Keratinocyte (primary cell): ENCODE measurements around the gene COL20A1. TPM values are rescaled to one million over a fixed set of nuclear protein-coding genes. Genes with fewer than 3 reads are reported as not detected.

ENCODE experiments used
- DNase-seq: peaks from one replicate; pipeline ENCODE4 v3.0.0-alpha.2; 2011; ENCODE audit warnings: low read depth, missing footprints, low spot score
- FAIRE-seq: peaks from 2 replicates; lab custom pipeline; 2011; peaks lifted over from hg19 to GRCh38; lab: Jason Lieb, UNC
- H2AFZ ChIP-seq: 2 replicates; pipeline ENCODE4 v1.6.0; 2012; ENCODE audit warnings: low read length, control low read depth, inconsistent platforms; ENCODE audit not compliant: control insufficient read depth
- H3K27ac ChIP-seq: 2 replicates; pipeline ENCODE4 v1.5.1; 2011; ENCODE audit warnings: low read length; ENCODE audit not compliant: control insufficient read depth, insufficient read depth
- H3K27me3 ChIP-seq: 3 replicates; pipeline ENCODE4 v1.6.0; 2011; ENCODE audit warnings: low read length; ENCODE audit not compliant: control insufficient read depth, insufficient read depth; ENCODE audit errors: extremely low read depth
- H3K36me3 ChIP-seq, 2 experiments: 2 replicates in 1 of 2; 3 replicates in 1 of 2; pipeline ENCODE4 v1.5.1; 2011; ENCODE audit warnings: low read length in 2 of 2, mild to moderate bottlenecking in 1 of 2; ENCODE audit not compliant: control insufficient read depth in 2 of 2, insufficient read depth in 2 of 2; ENCODE audit errors: extremely low read depth in 1 of 2
- H3K4me1 ChIP-seq: 3 replicates; pipeline ENCODE4 v1.5.1; 2011; ENCODE audit warnings: low read length; ENCODE audit not compliant: control insufficient read depth, insufficient read depth; ENCODE audit errors: extremely low read depth
- H3K4me2 ChIP-seq: 3 replicates; pipeline ENCODE4 v1.6.0; 2011; ENCODE audit warnings: low read depth, low read length; ENCODE audit not compliant: control insufficient read depth, insufficient read depth; ENCODE audit errors: extremely low read depth
- H3K4me3 ChIP-seq, 3 experiments: fragments of 200-600 bp in 1 of 3; sonication (generic) in 1 of 3; 2 replicates in 2 of 3; 3 replicates in 1 of 3; pipeline ENCODE4 v1.5.1; 2011 to 2016; ENCODE audit warnings: low read length in 3 of 3, mild to moderate bottlenecking in 3 of 3, control low read depth in 2 of 3, inconsistent platforms in 1 of 3, low read depth in 1 of 3, mixed read lengths in 1 of 3, mixed run types in 1 of 3, moderate library complexity in 1 of 3; ENCODE audit not compliant: control insufficient read depth in 2 of 3, insufficient read depth in 2 of 3; ENCODE audit errors: extremely low read depth in 1 of 3
- H3K79me2 ChIP-seq: 2 replicates; pipeline ENCODE4 v1.6.0; 2012; ENCODE audit warnings: low read length; ENCODE audit not compliant: control insufficient read depth, insufficient read depth
- H3K9ac ChIP-seq: 3 replicates; pipeline ENCODE4 v1.6.0; 2011; ENCODE audit warnings: low read length; ENCODE audit not compliant: control insufficient read depth, insufficient read depth; ENCODE audit errors: extremely low read depth
- H3K9me1 ChIP-seq: 3 replicates; pipeline ENCODE4 v1.6.0; 2011; ENCODE audit warnings: low read length; ENCODE audit not compliant: control insufficient read depth, insufficient read depth; ENCODE audit errors: extremely low read depth
- H3K9me3 ChIP-seq: 2 replicates; pipeline ENCODE4 v1.5.1; 2012; ENCODE audit warnings: low read depth, low read length; ENCODE audit not compliant: control insufficient read depth
- H4K20me1 ChIP-seq: 3 replicates; pipeline ENCODE4 v1.6.0; 2011; ENCODE audit warnings: low read length; ENCODE audit not compliant: control insufficient read depth, insufficient read depth; ENCODE audit errors: extremely low read depth
- EZH2 ChIP-seq: IDR thresholded peaks from one replicate; pipeline ENCODE4 v1.6.1; 2012; ENCODE audit warnings: inconsistent platforms, mild to moderate bottlenecking, low read length, moderate library complexity
- dilution Hi-C: fragments of 300-500 bp; cut with MboI; formaldehyde crosslinking; loops from one replicate; pipeline ENCODE4 v1.7.0; 2020; ENCODE audit warnings: low sequenced_read_pairs; ENCODE audit not compliant: extremely low pct_ligation_motif_present
- polyA plus RNA-seq, 5 experiments: library from polyadenylated mRNA; depleted of rRNA in 3 of 5; stranded (reverse) in 3 of 5; stranded (forward) in 1 of 5; unstranded in 1 of 5; fragments of >200 nt; gene quantifications; 1 replicate in 1 of 5; 2 replicates in 3 of 5; 3 replicates in 1 of 5; pipeline versions ENCODE4 v1.2.1 to v1.2.3, GENCODE V29; 2011 to 2012; ENCODE audit warnings: missing spikeins in 2 of 5, low read depth in 1 of 5, low replicate concordance in 1 of 5
- TF ChIP-seq, protein P1 (sequence below), 3 experiments: IDR thresholded peaks in 1 of 3; conservative IDR thresholded peaks in 1 of 3; optimal IDR thresholded peaks in 1 of 3; 2 replicates in 2 of 3; 3 replicates in 1 of 3; pipeline versions ENCODE3 to v1.5.1; 2011; ENCODE audit warnings: low read length in 3 of 3, mild to moderate bottlenecking in 3 of 3, moderate library complexity in 2 of 3, control low read depth in 1 of 3, inconsistent platforms in 1 of 3; ENCODE audit not compliant: insufficient read depth in 2 of 3; ENCODE audit errors: extremely low read depth in 1 of 3

The COL20A1 gene
- polyA plus RNA-seq, 1 donor (not counting 4 experiments of a cell fraction or from before 2014, with no cell fraction given) = not detected

DNA sequence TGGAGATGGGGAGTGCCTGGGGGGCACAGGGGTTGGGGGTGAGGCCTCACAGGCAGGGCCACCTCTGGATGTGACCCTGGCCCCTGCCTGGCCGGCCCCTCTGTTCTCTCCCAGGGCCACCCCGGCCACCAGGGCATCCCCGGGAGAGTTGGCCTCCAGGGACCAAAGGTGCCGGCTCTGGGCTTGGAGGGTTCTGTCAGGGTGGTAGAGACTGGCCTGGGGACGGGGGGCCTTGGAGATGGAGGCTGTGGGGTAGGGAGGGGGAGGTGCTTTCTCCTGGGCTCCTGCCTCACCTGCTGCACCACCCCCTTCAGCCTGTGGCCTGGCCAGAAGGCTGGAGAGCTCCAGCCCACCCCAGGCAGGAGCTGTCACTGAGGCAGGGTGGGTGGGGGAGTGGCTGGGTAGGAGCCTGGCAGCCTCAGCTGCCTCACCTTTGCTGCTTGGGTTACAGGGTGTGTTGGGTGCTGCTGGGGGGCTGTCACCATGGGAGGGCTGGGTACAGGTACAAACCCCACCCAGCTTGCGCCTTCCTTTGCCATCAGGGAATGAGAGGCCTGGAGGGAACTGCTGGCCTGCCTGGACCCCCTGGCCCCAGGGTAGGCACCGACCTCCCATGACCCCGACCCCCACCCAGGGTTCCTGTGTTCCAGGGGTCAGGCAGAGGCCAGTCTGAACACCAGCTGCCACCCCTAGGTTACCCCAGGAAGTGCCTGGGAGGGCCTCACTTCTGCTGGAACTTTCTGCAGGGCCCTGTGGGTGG lies 32.7 kb downstream of the COL20A1 start:
- H3K27me3 ChIP-seq = peaks cover 22% of the 10 kb centered on the region
- TF ChIP-seq EZH2 = no peak
- TF ChIP-seq, protein P1, sequence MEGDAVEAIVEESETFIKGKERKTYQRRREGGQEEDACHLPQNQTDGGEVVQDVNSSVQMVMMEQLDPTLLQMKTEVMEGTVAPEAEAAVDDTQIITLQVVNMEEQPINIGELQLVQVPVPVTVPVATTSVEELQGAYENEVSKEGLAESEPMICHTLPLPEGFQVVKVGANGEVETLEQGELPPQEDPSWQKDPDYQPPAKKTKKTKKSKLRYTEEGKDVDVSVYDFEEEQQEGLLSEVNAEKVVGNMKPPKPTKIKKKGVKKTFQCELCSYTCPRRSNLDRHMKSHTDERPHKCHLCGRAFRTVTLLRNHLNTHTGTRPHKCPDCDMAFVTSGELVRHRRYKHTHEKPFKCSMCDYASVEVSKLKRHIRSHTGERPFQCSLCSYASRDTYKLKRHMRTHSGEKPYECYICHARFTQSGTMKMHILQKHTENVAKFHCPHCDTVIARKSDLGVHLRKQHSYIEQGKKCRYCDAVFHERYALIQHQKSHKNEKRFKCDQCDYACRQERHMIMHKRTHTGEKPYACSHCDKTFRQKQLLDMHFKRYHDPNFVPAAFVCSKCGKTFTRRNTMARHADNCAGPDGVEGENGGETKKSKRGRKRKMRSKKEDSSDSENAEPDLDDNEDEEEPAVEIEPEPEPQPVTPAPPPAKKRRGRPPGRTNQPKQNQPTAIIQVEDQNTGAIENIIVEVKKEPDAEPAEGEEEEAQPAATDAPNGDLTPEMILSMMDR (optimal IDR thresholded peaks at IDR 0.05 in 1 of 3, IDR thresholded peaks at IDR 0.05 in 1 of 3, conservative IDR thresholded peaks at IDR 0.05 in 1 of 3; ENCODE audit: extremely low read depth in 1 of 3, insufficient read depth in 2 of 3, low read length in 3 of 3) = no peak
- no peaks in the 10 kb centered on the region for H3K9me1 ChIP-seq
- no peaks in the 10 kb centered on the region for H3K36me3 ChIP-seq
- dilution Hi-C loops = no loop called here
- H3K4me1 ChIP-seq = no peaks in the 10 kb centered on the region
- H2AFZ ChIP-seq = no peak overlapping the region
- no peaks in the 10 kb centered on the region for H4K20me1 ChIP-seq
- FAIRE-seq (no peak), DNase-seq (no peak)
- H3K27ac ChIP-seq = no peak overlapping the region
- no peak overlapping the region for H3K4me3 ChIP-seq
- no peaks in the 10 kb centered on the region for H3K79me2 ChIP-seq
- no peaks in the 10 kb centered on the region for H3K9me3 ChIP-seq
- no peak overlapping the region for H3K4me2 ChIP-seq
- no peak overlapping the region for H3K9ac ChIP-seq

DNA sequence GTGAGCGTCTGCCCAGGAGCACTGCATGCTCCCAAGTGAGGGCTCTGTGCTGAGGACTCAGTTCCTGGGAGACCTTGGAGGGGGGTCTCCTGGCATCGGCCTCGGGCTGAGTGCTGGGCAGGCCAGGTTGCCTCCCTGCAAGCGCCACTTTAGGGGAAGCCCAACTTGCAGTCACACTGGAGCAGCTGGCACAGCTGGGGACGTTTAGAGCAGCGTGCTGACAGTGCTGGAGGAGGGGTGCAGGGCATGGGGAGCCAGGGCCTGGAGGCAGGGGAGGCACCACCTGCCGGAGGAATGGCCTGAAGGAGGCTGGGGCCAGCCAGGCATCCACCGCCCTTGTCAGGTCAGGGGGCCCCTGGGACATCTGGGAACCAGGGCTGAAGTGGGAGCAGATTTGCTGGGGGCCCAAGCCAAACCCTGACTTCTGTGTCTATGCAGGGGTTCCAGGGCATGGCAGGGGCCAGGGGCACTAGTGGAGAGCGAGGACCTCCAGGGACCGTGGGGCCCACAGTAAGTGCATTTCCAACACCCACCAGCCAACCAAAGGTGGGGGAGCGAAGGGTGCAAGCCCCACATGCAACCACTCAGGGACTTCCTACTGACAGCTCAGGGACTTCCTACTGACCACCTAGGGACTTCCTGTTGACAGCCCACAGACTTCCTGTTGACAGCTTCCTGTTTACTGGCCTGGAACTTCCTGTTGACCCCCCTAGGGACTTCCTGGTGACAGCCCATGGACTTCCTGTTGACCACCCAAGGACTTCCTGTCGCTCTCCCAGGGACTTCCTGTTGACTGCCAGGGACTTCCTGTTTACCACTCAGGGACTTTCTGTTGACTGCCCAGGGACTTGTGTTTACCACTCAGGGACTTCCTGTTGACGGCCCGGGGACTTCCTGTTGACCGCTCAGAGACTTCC lies 33.6 kb downstream of the COL20A1 start:
- dilution Hi-C loops = no loop called here
- no peak overlapping the region for H3K4me2 ChIP-seq
- H3K27me3 ChIP-seq = peaks cover 22% of the 10 kb centered on the region

More for the DNA sequence above, 33.6 kb downstream of the COL20A1 start:
- Histone ChIP-seq H3K4me3 (no peak overlapping the region), H3K9me3 (no peaks in the 10 kb centered on the region), H3K9me1 (no peaks in the 10 kb centered on the region), H3K36me3 (no peaks in the 10 kb centered on the region), H4K20me1 (no peaks in the 10 kb centered on the region), H3K9ac (no peak overlapping the region), H3K79me2 (no peaks in the 10 kb centered on the region), H3K27ac (no peak overlapping the region), H3K4me1 (no peaks in the 10 kb centered on the region), H2AFZ (no peak overlapping the region)
- TF ChIP-seq, protein P1 (optimal IDR thresholded peaks at IDR 0.05 in 1 of 3, IDR thresholded peaks at IDR 0.05 in 1 of 3, conservative IDR thresholded peaks at IDR 0.05 in 1 of 3; ENCODE audit: extremely low read depth in 1 of 3, insufficient read depth in 2 of 3, low read length in 3 of 3) = no peak
- TF ChIP-seq EZH2 = no peak
- FAIRE-seq (no peak), DNase-seq (no peak)
